Heart left ventricle (tissue), 13 donors: ENCODE data around the gene TAF10.

Experiments used
- CTCF ChIP-seq, 12 donors: fragments of 200-600 bp; sonication (generic) in 4 of 12; IDR thresholded peaks; one replicate each; pipeline versions ENCODE4 v1.5.0 to v1.8.0; 2018 to 2022; ENCODE audit warnings: antibody characterized with exemption in 12 of 12, mild to moderate bottlenecking in 5 of 12
- POLR2A ChIP-seq, 2 donors: fragments of 450-650 bp; IDR thresholded peaks; one replicate each; pipeline ENCODE4 v1.6.1; 2017; ENCODE audit warnings: antibody characterized with exemption in 2 of 2, mild to moderate bottlenecking in 2 of 2, moderate library complexity in 2 of 2
- donor health status: ischemic (EF 13 %, LVEDD 7.1; RV severe dilation, severe dysfunction).
- donor health status: DM: no; HTN: yes; CAD: no.
- donor health status: DM: no; HTN: no; CAD: no.
- donor health status: ischemic (EF 25% LVEDD 6.9; RV normal size, moderate dysfunction).
- donor health status: ischemic (EF 25% LVEDD 5.7; RV mildly dilated, moderate dysfunction).
- donor health status: ischemic (EF 35%, LVEDD 5.7; RV mildly dilated, moderate dysfunction).
- donor health status: nonischemic (EF 11% LVEDD 7.7; RV severe dilation, severe dysfunction).
- donor health status: DM: yes; HTN: yes; CAD: no.
- donor health status: PGD.
- donor health status: ischemic (EF 29% LVEDD 5.4; RV normal size, mild dysfunction).
- donor health status: nonischemic (EF 23%, LVEDD 6.1; RV moderate dilation, normal function).

- TF ChIP-seq CTCF (IDR thresholded peaks at IDR 0.05): no peak
- TF ChIP-seq POLR2A (IDR thresholded peaks at IDR 0.05): no peak
These were observed 15.2 kb upstream of the TAF10 start for GRCh38 chr11:6626971-6627761.
